Progenitor cell of endocrine pancreas (in vitro differentiated cells): ENCODE data around the gene SLC10A7. TPM values are rescaled to one million over a fixed set of nuclear protein-coding genes. Genes with fewer than 3 reads are reported as not detected.

Source experiments
- DNase-seq: peaks from one replicate; pipeline ENCODE4 v3.0.0; 2021; ENCODE audit warnings: low spot score; ENCODE audit not compliant: unreplicated experiment
- H3K27ac Mint-ChIP-seq: 2 replicates; pipeline ENCODE4 v1.8.0; 2021; ENCODE audit warnings: mild to moderate bottlenecking, moderate library complexity, mixed read lengths
- H3K27me3 Mint-ChIP-seq: 2 replicates; pipeline ENCODE4 v1.8.0; 2021; ENCODE audit warnings: mixed read lengths
- H3K36me3 Mint-ChIP-seq: 2 replicates; pipeline ENCODE4 v1.8.0; 2022; ENCODE audit warnings: mixed read lengths; ENCODE audit not compliant: insufficient read depth
- H3K4me1 Mint-ChIP-seq: 2 replicates; pipeline ENCODE4 v1.8.0; 2021; ENCODE audit warnings: low read depth, mixed read lengths
- H3K4me3 Mint-ChIP-seq: 2 replicates; pipeline ENCODE4 v1.8.0; 2021; ENCODE audit warnings: low read depth, mild to moderate bottlenecking, moderate library complexity, mixed read lengths
- H3K9me3 Mint-ChIP-seq: 2 replicates; pipeline ENCODE4 v1.8.0; 2021; ENCODE audit warnings: low read depth, mixed read lengths
- total RNA-seq: library from RNA; stranded (reverse); gene quantifications from 2 replicates; pipeline ENCODE4 v1.2.1, GENCODE V29; 2021
- TF ChIP-seq, protein P1 (sequence below): fragments of 200-600 bp; sonication (generic); IDR thresholded peaks from one replicate; pipeline ENCODE4 v1.5.0; 2021; ENCODE audit warnings: antibody characterized with exemption, mild to moderate bottlenecking; ENCODE audit not compliant: unreplicated experiment

SLC10A7 gene
- total RNA-seq, 1 donor from 2014 or later = 14.1 TPM

DNA sequence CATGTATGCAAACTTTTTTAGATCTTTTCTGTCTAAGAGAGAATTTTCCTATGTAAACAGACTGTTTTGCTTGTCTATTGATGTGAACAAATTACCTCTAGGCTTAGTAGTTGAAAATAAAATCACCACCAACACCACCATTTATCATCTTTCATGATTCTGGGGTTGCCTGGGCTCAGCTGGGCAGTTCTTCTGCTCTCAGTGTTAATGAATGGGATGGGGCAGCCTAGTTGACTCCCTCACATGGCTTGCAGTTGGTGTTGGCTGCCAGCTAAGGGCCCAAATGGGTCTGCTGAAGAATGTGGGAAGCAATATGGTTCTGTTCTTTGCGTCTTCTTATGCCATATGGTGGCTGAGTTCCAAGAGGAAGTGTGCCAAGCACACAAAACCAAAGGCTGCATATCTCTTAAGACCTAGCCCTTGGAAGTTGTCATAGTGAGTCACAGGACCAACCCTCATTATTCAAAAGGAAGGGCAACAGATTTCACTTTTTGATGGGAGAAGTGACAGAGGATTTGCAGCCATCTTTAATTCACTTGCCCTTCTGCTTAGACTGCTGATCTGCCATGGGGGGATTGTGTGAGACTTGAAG is 289.5 kb downstream of the SLC10A7 start:
- peaks cover 4% of the 10 kb centered on the region for H3K27me3 Mint-ChIP-seq
- no peak overlapping the region for H3K4me3 Mint-ChIP-seq
- peaks cover 4% of the 10 kb centered on the region for H3K9me3 Mint-ChIP-seq
- no peak for DNase-seq
- TF ChIP-seq, protein P1, sequence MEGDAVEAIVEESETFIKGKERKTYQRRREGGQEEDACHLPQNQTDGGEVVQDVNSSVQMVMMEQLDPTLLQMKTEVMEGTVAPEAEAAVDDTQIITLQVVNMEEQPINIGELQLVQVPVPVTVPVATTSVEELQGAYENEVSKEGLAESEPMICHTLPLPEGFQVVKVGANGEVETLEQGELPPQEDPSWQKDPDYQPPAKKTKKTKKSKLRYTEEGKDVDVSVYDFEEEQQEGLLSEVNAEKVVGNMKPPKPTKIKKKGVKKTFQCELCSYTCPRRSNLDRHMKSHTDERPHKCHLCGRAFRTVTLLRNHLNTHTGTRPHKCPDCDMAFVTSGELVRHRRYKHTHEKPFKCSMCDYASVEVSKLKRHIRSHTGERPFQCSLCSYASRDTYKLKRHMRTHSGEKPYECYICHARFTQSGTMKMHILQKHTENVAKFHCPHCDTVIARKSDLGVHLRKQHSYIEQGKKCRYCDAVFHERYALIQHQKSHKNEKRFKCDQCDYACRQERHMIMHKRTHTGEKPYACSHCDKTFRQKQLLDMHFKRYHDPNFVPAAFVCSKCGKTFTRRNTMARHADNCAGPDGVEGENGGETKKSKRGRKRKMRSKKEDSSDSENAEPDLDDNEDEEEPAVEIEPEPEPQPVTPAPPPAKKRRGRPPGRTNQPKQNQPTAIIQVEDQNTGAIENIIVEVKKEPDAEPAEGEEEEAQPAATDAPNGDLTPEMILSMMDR = no peak
- no peaks in the 10 kb centered on the region for H3K36me3 Mint-ChIP-seq
- H3K4me1 Mint-ChIP-seq = no peaks in the 10 kb centered on the region
- no peak overlapping the region for H3K27ac Mint-ChIP-seq

DNA sequence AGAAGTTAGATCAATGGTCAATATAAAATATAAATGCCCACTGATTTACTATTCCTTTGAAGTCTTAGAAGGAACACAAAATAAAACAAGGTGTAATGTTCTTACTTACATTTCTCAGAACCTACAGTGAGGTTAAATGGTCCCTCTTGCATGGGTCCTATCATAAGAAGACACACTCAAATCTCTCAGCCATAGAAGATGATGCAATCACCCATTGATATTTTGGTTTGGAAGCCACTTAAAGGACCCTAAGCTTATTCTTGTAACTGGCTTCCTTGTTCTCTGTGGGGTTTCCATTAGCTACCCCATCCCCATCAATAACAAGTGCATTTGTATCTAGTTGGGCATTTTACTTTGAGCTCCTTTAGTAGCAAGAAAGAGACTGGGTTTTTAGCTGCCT is 292.3 kb downstream of the SLC10A7 start:
- peaks cover 4% of the 10 kb centered on the region for H3K27me3 Mint-ChIP-seq
- no peak overlapping the region for H3K27ac Mint-ChIP-seq
- DNase-seq = no peak

DNA sequence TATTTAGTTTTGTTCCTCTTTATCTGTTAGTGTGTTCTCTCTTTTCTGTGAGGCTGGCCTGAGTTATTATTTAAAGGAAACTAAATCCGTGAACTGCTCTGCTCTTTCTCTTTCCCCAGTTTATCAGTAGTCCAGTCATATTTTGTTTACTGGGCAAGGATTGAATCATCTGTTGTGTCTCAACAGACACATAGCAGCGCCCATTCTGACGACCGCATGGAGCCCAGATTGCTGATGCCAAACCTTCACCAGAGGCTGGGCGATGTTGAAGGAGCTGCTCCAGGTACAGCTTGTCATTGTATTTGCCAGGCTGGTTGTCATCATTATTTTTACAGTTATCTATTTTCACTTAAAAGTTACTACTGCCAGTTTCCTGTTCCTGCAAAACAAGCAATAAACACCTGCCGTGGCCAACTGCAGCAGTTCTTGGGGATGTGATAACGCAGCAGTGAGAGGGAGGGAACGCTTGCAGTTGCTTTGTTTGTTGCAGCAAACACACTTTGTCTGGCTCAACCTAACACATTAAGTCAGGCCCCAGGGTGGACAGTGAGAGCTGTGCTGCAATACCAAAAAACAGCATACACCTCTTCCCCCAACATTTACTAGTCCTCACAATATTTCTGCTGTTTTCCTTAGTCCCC is 297.3 kb downstream of the SLC10A7 start:
- TF ChIP-seq, protein P1 = no peak
- Mint-ChIP-seq H3K4me1 (peaks cover 12% of the 10 kb centered on the region), H3K27me3 (peaks cover 4% of the 10 kb centered on the region), H3K4me3 (no peak overlapping the region), H3K36me3 (no peaks in the 10 kb centered on the region), H3K27ac (no peak overlapping the region), H3K9me3 (no peaks in the 10 kb centered on the region)
- no peak for DNase-seq

More for the DNA sequence above, 292.3 kb downstream of the SLC10A7 start:
- H3K36me3 Mint-ChIP-seq = no peaks in the 10 kb centered on the region
- TF ChIP-seq, protein P1 = no peak
- H3K9me3 Mint-ChIP-seq = peaks cover 4% of the 10 kb centered on the region
- peaks cover 8% of the 10 kb centered on the region for H3K4me1 Mint-ChIP-seq
- H3K4me3 Mint-ChIP-seq = no peak overlapping the region

DNA sequence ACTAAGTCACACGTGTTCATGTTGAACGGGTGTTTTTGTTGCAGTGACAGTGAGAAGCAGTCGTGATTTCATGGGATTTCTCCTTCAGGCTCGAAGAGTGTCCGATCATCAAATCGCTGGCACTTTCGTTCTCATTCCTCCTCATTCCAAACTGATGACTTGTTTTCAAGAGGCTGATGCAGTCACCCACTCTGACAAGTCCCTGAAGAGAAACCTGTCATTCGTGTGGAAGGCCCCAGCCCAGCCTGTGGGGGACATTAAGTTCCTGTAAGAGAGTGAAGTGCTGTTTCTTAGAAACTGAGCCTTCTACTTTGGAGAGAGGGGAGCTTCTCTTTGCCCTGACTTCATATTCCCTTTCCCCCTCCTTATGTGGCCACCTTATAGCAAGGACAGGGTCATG is 299.4 kb downstream of the SLC10A7 start:
- Mint-ChIP-seq H3K9me3 (no peaks in the 10 kb centered on the region), H3K27ac (no peak overlapping the region)

DNA sequence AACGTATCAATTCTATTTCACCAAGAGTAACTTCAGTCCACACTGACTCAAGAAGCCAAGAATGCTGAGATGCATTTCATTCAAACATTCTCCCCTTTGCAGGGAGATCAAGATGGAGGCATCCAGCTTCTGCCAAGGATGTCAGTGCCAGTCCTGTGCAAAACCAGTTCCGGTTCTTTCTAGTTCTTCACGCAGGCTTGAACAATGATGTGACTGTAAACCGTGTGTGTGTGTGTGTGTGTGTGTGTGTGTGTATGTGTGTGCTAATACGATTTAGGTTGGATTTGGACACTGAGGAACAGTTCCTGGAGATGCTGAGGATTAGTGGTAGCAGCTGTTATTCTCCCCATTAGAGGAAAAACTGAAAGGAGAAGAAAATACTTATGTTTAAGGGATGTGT is 307.5 kb downstream of the SLC10A7 start, which contains the start of gene REELD1:
Gene REELD1, plus strand, starts transcription at position 301 of the 400 bp plus-strand sequence. CDS start 2,415 bp downstream, outside the sequence.
- Mint-ChIP-seq H3K36me3 (no peaks in the 10 kb centered on the region), H3K9me3 (no peaks in the 10 kb centered on the region), H3K27ac (no peak within 1 kb of the TSS), H3K4me3 (no peak within 1 kb of the TSS), H3K27me3 (peaks cover 3% of the 10 kb centered on the region), H3K4me1 (no peaks in the 10 kb centered on the region)
- TF ChIP-seq, protein P1 = no peak
- DNase-seq = no peak

More for the DNA sequence above, 299.4 kb downstream of the SLC10A7 start:
- Mint-ChIP-seq H3K27me3 (no peaks in the 10 kb centered on the region), H3K4me1 (peaks cover 12% of the 10 kb centered on the region), H3K36me3 (no peaks in the 10 kb centered on the region), H3K4me3 (no peak overlapping the region)
- DNase-seq = no peak
- TF ChIP-seq, protein P1 = no peak
